Measurements from ENCODE around the gene DGKE. TPM values are rescaled to one million over a fixed set of nuclear protein-coding genes. Genes with fewer than 3 reads are reported as not detected.
A peak's percentile ranks its signal among the peaks of the same experiment; 100 is the strongest.

Gene DGKE
- total RNA-seq, 1 experiment from 2014 or later: 10.0 TPM

DNA sequence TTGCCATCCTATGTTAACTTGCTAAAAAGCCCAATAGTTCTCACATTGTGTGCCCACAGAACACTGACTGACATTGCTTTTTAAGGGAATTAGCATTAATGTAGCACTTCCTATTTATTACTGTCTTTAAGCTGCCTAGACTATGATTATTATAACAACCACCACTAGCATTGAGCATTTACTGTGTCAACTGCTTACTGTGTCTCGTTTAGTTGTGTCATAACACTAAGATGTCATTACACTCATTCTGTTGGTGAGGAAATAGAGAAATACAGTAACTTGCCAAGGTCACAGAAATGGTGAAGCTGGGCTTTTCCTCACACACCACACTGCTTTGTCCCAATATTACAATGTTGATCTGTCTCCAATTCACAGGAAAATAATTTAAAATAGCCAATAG lies 49.7 kb downstream of the DGKE start:
- Mint-ChIP-seq H3K27me3 (ENCODE audit: unreplicated experiment) (no peaks in the 10 kb centered on the region), H3K4me1 (ENCODE audit: low read depth, unreplicated experiment) (peaks cover 17% of the 10 kb centered on the region), H3K4me3 (ENCODE audit: low read depth, unreplicated experiment) (no peak overlapping the region), H3K27ac (ENCODE audit: unreplicated experiment) (no peak overlapping the region), H3K9me3 (ENCODE audit: low read depth, unreplicated experiment) (peaks cover 3% of the 10 kb centered on the region), H3K36me3 (ENCODE audit: insufficient read depth, unreplicated experiment) (peaks cover 47% of the 10 kb centered on the region)
- CTCF ChIA-PET: interaction anchor here (0.6 kb wide), 1 partner anchor 26 kb away, joined by 5 read pairs; no protein-coding TSS in a partner anchor
- TF ChIP-seq, protein P1, sequence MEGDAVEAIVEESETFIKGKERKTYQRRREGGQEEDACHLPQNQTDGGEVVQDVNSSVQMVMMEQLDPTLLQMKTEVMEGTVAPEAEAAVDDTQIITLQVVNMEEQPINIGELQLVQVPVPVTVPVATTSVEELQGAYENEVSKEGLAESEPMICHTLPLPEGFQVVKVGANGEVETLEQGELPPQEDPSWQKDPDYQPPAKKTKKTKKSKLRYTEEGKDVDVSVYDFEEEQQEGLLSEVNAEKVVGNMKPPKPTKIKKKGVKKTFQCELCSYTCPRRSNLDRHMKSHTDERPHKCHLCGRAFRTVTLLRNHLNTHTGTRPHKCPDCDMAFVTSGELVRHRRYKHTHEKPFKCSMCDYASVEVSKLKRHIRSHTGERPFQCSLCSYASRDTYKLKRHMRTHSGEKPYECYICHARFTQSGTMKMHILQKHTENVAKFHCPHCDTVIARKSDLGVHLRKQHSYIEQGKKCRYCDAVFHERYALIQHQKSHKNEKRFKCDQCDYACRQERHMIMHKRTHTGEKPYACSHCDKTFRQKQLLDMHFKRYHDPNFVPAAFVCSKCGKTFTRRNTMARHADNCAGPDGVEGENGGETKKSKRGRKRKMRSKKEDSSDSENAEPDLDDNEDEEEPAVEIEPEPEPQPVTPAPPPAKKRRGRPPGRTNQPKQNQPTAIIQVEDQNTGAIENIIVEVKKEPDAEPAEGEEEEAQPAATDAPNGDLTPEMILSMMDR (IDR thresholded peaks at IDR 0.05; ENCODE audit: unreplicated experiment): no peak
- intact Hi-C loops (cut with micrococcal nuclease; ENCODE audit: unreplicated experiment): no loop called here
- TSS peak; percentile 11 for BruUV-seq (replicated peaks)
- no peak for DNase-seq

DNA sequence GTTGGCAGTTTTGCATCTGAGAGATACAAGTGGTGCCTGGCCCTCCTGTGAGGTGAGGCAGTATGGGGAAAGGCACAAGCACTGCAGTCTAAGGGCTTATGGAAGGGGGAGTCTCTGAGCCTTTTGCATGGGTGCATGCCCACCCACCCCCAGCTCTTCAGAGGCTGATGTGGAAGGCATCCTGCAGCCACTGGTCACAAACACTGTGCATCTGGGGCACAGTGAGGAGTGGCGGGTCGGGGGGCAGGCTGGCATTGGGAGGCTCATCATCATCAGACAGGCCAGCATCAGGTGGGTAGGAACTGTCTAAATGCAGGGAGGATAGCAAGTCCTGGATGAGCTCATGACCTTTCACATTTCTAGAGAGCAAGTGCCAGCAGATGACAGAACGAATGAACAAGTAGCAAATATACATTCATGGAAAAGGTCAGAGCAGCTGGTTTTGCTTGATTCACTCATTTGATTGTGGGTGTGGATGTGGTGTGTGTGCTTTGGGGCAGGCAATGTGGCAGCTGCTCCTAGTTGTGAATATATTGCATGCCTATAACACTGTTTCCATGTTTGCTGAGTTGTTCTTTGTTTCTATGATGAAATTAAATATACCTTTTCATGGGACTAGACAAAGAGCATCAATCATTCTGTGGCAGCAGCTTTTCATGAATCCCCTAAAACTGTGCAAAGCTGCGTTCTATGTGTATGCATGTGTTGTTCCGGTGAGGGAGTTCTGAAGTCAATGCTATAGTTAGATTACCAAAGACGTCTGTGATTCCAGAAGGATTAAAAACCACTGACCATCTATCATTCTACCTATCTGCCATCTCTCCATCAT lies 50.7 kb downstream of the DGKE start:
- peaks cover 58% of the 10 kb centered on the region for H3K36me3 Mint-ChIP-seq (ENCODE audit: insufficient read depth, unreplicated experiment)
- TF ChIP-seq, protein P1 (IDR thresholded peaks at IDR 0.05; ENCODE audit: unreplicated experiment): no peak
- H3K27ac Mint-ChIP-seq (ENCODE audit: unreplicated experiment): peak overlapping the region; percentile 58
- no peak overlapping the region for H3K4me3 Mint-ChIP-seq (ENCODE audit: low read depth, unreplicated experiment)
- H3K9me3 Mint-ChIP-seq (ENCODE audit: low read depth, unreplicated experiment): peaks cover 3% of the 10 kb centered on the region
- CTCF ChIA-PET: no interaction called here
- peaks cover 17% of the 10 kb centered on the region for H3K4me1 Mint-ChIP-seq (ENCODE audit: low read depth, unreplicated experiment)
- no peaks in the 10 kb centered on the region for H3K27me3 Mint-ChIP-seq (ENCODE audit: unreplicated experiment)
- intact Hi-C loops (cut with micrococcal nuclease; ENCODE audit: unreplicated experiment): no loop called here
- no peak for DNase-seq
- BruUV-seq (replicated peaks): no TSS peak

DNA sequence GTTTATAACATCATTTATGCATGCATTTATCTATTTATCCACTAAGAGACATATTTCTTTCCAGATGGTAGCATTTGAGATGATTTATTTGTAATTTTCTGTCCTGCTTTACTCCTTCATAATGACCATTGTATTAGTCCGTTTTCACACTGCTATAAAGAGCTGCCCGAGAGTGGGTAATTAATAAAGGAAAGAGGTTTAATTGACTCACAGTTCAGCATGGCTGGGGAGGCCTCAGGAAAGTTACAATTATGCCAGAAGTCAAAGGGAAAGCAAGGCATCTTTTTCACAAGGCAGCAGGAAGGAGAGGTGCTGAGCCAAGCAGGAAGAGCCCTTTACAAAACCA lies 51.3 kb downstream of the DGKE start:
- peaks cover 3% of the 10 kb centered on the region for H3K9me3 Mint-ChIP-seq (ENCODE audit: low read depth, unreplicated experiment)
- no peak overlapping the region for H3K27ac Mint-ChIP-seq (ENCODE audit: unreplicated experiment)
- peaks cover 57% of the 10 kb centered on the region for H3K36me3 Mint-ChIP-seq (ENCODE audit: insufficient read depth, unreplicated experiment)
- CTCF ChIA-PET: no interaction called here
- TF ChIP-seq, protein P1 (IDR thresholded peaks at IDR 0.05; ENCODE audit: unreplicated experiment): no peak
- no peak for DNase-seq
- H3K4me3 Mint-ChIP-seq (ENCODE audit: low read depth, unreplicated experiment): no peak overlapping the region
- intact Hi-C loops (cut with micrococcal nuclease; ENCODE audit: unreplicated experiment): no loop called here
- H3K27me3 Mint-ChIP-seq (ENCODE audit: unreplicated experiment): no peaks in the 10 kb centered on the region
- BruUV-seq (replicated peaks): no TSS peak
- H3K4me1 Mint-ChIP-seq (ENCODE audit: low read depth, unreplicated experiment): peaks cover 17% of the 10 kb centered on the region

DNA sequence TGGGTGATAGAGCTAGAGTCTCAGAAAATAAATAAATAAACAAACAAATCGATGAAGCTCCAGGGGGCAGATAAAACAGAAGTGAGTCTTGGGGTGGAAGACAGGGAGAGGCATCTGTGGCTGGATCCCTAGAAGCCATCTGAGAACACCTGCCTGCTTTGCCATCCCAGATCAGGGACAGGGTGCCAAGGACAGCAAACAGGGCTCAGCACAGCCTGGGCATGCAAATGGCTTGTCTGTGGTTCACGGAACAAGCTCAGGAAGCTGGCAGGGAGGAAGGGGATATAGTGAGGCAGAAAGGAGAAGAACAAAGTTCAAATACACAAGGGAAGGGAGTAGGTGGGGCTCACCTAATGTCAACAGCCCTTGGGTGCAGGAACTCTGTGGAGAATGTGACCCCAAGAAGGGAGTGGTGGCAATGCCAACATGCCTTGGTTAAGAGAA lies 52.4 kb downstream of the DGKE start:
- peaks cover 3% of the 10 kb centered on the region for H3K9me3 Mint-ChIP-seq (ENCODE audit: low read depth, unreplicated experiment)
- no peak overlapping the region for H3K4me3 Mint-ChIP-seq (ENCODE audit: low read depth, unreplicated experiment)

More for the DNA sequence above, 52.4 kb downstream of the DGKE start:
- H3K27ac Mint-ChIP-seq (ENCODE audit: unreplicated experiment): peak overlapping the region; percentile 83
- H3K36me3 Mint-ChIP-seq (ENCODE audit: insufficient read depth, unreplicated experiment): peaks cover 57% of the 10 kb centered on the region
- no peak for DNase-seq
- CTCF ChIA-PET: no interaction called here
- H3K4me1 Mint-ChIP-seq (ENCODE audit: low read depth, unreplicated experiment): peaks cover 17% of the 10 kb centered on the region
- BruUV-seq (replicated peaks): no TSS peak
- intact Hi-C loops (cut with micrococcal nuclease; ENCODE audit: unreplicated experiment): no loop called here
- H3K27me3 Mint-ChIP-seq (ENCODE audit: unreplicated experiment): no peaks in the 10 kb centered on the region
- TF ChIP-seq, protein P1 (IDR thresholded peaks at IDR 0.05; ENCODE audit: unreplicated experiment): no peak
